Activated T-helper 1 cell treated with anti-CD3 and anti-CD28 coated beads, Interleukin-12 subunit alpha, Interleukin-12 subunit beta, Interleukin-2, Interleukin-4 antibody, amounts not matched to agents 30 ng/mL and 10 ng/mL and 1 ng/mL, durations not matched to agents 14 hours and 24 hours and 36 hours (primary cell): ENCODE data around the gene BPIFB3. TPM values are rescaled to one million over a fixed set of nuclear protein-coding genes. Genes with fewer than 3 reads are reported as not detected.

Experiments
- DNase-seq: peaks from one replicate; pipeline ENCODE4 v3.0.0; 2021; ENCODE audit warnings: low spot score
- H3K27ac Mint-ChIP-seq: one replicate; pipeline ENCODE4 v1.8.0; 2021; ENCODE audit warnings: mild to moderate bottlenecking, mixed read lengths
- H3K27me3 Mint-ChIP-seq: one replicate; pipeline ENCODE4 v1.8.0; 2022; ENCODE audit warnings: mild to moderate bottlenecking, moderate library complexity, mixed read lengths; ENCODE audit not compliant: insufficient read depth
- H3K36me3 Mint-ChIP-seq: one replicate; pipeline ENCODE4 v1.8.0; 2021; ENCODE audit warnings: low read depth, mixed read lengths
- H3K4me1 Mint-ChIP-seq: one replicate; pipeline ENCODE4 v1.8.0; 2021; ENCODE audit warnings: low read depth, mixed read lengths
- H3K4me3 Mint-ChIP-seq: one replicate; pipeline ENCODE4 v1.8.0; 2021; ENCODE audit warnings: mild to moderate bottlenecking, moderate library complexity, mixed read lengths
- H3K9me3 Mint-ChIP-seq: one replicate; pipeline ENCODE4 v1.8.0; 2021; ENCODE audit warnings: mixed read lengths
- intact Hi-C: fragments of 100-400 bp; cut with micrococcal nuclease; formaldehyde crosslinking; loops from one replicate; pipeline ENCODE4 v1.15.1; 2024
- total RNA-seq: library from RNA; stranded (reverse); gene quantifications from 2 replicates; pipeline ENCODE4 v1.2.3, GENCODE V29; 2022

The BPIFB3 gene
- not detected in 2 replicates for total RNA-seq

GRCh38 chr20:33053291-33054106, at the start of gene BPIFB3:
Gene BPIFB3 (plus strand): TSS chr20:33053903. CDS start chr20:33055436, 1,533 bp downstream.
- Mint-ChIP-seq H3K27ac (no peak within 1 kb of the TSS), H3K9me3 (no peaks in the 10 kb centered on the region), H3K4me1 (no peaks in the 10 kb centered on the region), H3K36me3 (no peaks in the 10 kb centered on the region), H3K27me3 (peaks cover 4% of the 10 kb centered on the region), H3K4me3 (no peak within 1 kb of the TSS)
- no peak for DNase-seq
- intact Hi-C loops: no loop called here

DNA sequence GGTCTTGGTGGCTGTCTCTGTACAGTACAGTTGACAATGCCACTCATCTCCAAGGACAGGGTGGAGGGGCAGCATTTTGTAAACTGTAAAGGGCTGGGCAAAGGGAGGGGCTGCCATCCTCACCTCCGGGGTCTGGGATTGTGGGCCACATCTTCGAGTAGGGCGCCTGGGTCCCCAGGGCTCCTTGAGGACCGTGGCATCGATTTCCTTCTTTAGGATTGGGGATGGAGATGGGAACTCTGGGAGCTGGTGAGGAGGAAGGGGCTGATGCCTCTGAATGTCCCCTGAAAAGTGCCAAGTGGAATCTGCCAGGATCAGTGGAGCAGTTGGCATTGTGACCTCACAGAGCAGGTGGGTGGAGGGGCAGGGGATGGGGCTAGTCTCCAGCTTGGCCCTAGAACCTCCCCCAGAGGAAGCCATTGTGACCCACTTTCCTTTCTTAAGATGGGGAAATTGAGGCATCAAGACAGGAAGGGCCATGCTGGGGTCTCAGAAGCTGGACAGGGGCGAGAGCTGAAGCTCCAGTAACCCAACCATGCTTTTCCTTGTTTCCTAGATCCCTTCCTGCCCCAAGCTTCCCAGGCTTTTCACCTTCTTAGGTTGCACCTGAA, 49.5 kb upstream of the BPIFB3 start, which contains the start of gene SUN5:
SUN5 (minus strand) TSS at position 293 of the 611 bp plus-strand sequence; CDS start at position 200, 93 bp downstream.
- Mint-ChIP-seq H3K9me3 (peaks cover 5% of the 10 kb centered on the region), H3K27me3 (no peaks in the 10 kb centered on the region), H3K4me1 (no peaks in the 10 kb centered on the region), H3K36me3 (no peaks in the 10 kb centered on the region), H3K4me3 (no peak within 1 kb of the TSS), H3K27ac (no peak within 1 kb of the TSS)
- intact Hi-C loops: no loop called here
- no peak for DNase-seq

DNA sequence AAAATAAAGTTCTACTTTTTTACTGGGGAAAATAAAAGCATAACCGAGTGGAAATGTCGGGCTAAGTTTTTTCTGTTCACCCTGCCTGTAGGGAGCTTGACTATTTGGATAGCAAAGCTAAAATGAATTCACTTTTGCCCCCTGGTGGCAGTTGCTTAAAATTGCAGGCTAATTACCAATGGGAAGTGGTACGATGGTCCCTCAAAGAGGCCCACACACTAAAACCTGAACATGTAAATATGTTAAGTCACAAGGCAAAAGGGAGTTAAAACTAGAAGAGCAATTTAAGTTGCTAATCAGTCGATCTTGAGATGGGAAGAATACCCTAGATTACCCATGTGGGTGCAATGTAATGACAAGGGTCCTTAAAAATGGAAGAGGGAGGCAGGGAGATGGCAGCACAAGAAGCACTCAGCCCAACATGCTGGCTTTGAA, 48.6 kb upstream of the BPIFB3 start:
- H3K4me3 Mint-ChIP-seq: no peak overlapping the region
- intact Hi-C loops: loop anchor here (1.0 kb wide), 3 partner anchors 60 to 215 kb away; no protein-coding TSS in a partner anchor
- H3K4me1 Mint-ChIP-seq: no peaks in the 10 kb centered on the region
- peak; percentile 5 for DNase-seq
- no peak overlapping the region for H3K27ac Mint-ChIP-seq
- no peaks in the 10 kb centered on the region for H3K36me3 Mint-ChIP-seq
- H3K9me3 Mint-ChIP-seq: peaks cover 5% of the 10 kb centered on the region
- H3K27me3 Mint-ChIP-seq: no peaks in the 10 kb centered on the region

- Mint-ChIP-seq H3K4me1 (no peaks in the 10 kb centered on the region), H3K36me3 (no peaks in the 10 kb centered on the region), H3K27ac (no peak overlapping the region), H3K27me3 (no peaks in the 10 kb centered on the region), H3K9me3 (peaks cover 5% of the 10 kb centered on the region), H3K4me3 (no peak overlapping the region)
- intact Hi-C loops: loop anchor here (1.0 kb wide), 3 partner anchors 61 to 216 kb away; no protein-coding TSS in a partner anchor
- DNase-seq: no peak
Measured at GRCh38 chr20:33005908-33006775, 47.6 kb upstream of the BPIFB3 start.

- no peaks in the 10 kb centered on the region for H3K27me3 Mint-ChIP-seq
- H3K36me3 Mint-ChIP-seq: no peaks in the 10 kb centered on the region
- no peak overlapping the region for H3K27ac Mint-ChIP-seq
- peaks cover 5% of the 10 kb centered on the region for H3K9me3 Mint-ChIP-seq
- no peaks in the 10 kb centered on the region for H3K4me1 Mint-ChIP-seq
- no peak for DNase-seq
- intact Hi-C loops: no loop called here
- no peak overlapping the region for H3K4me3 Mint-ChIP-seq
Measured at GRCh38 chr20:33006776-33007375, 46.8 kb upstream of the BPIFB3 start.

- intact Hi-C loops: no loop called here
- H3K9me3 Mint-ChIP-seq: peaks cover 5% of the 10 kb centered on the region
- DNase-seq: no peak
- no peak within 1 kb of the TSS for H3K27ac Mint-ChIP-seq
- H3K4me3 Mint-ChIP-seq: no peak within 1 kb of the TSS
- H3K36me3 Mint-ChIP-seq: no peaks in the 10 kb centered on the region
- H3K27me3 Mint-ChIP-seq: no peaks in the 10 kb centered on the region
- no peaks in the 10 kb centered on the region for H3K4me1 Mint-ChIP-seq
Measured at GRCh38 chr20:33007376-33008335, 46.0 kb upstream of the BPIFB3 start, which contains the start of gene BPIFB2. Gene BPIFB2 (plus strand): TSS chr20:33007704. CDS start chr20:33008575, 871 bp downstream.

DNA sequence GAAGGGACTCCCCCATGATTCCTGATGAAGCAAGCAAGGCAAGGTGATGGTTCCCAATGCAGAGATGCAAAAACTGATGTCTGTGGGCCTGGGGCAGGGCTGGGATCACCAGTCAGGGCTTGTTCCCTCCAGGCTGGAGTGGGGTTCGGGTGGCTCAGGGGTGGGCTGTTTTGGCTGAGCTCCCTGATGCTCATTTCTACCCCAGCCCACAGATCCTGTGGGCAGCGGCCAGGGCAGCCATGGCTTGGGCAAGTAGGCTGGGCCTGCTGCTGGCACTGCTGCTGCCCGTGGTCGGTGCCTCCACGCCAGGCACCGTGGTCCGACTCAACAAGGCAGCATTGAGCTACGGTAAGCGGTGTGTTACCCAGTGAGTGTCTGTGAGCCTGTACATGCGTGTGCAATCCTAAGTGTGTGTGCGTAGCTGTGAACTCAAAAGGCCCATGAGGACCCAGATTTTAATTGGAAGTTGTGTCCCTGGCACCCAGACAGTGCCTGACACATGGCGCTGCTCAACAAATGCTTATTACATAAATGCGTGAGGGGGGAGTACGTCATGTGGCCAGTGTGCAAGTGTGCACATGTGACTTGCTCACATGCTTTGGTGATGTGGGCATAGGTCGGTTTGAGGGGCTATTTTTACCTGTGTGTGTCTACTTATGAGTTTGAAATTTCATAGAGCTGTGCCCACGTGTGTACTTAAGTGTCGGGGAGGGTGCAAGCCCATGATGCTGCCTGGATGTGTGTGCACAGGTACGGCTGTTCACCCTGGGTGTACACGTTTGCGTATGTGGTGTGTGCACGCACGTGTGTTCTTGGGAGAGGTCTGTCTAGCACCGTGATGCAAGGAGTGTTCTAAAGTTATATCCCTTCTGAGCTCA, 45.1 kb upstream of the BPIFB3 start:
- intact Hi-C loops: no loop called here
- Mint-ChIP-seq H3K9me3 (peaks cover 5% of the 10 kb centered on the region), H3K4me1 (no peaks in the 10 kb centered on the region), H3K27me3 (no peaks in the 10 kb centered on the region), H3K27ac (no peak overlapping the region), H3K36me3 (no peaks in the 10 kb centered on the region), H3K4me3 (no peak overlapping the region)
- no peak for DNase-seq

GRCh38 chr20:33009214-33010132, 44.2 kb upstream of the BPIFB3 start:
- Mint-ChIP-seq H3K4me3 (no peak overlapping the region), H3K9me3 (peaks cover 5% of the 10 kb centered on the region), H3K27me3 (no peaks in the 10 kb centered on the region), H3K36me3 (no peaks in the 10 kb centered on the region), H3K4me1 (no peaks in the 10 kb centered on the region), H3K27ac (no peak overlapping the region)
- intact Hi-C loops: no loop called here
- DNase-seq: no peak

DNA sequence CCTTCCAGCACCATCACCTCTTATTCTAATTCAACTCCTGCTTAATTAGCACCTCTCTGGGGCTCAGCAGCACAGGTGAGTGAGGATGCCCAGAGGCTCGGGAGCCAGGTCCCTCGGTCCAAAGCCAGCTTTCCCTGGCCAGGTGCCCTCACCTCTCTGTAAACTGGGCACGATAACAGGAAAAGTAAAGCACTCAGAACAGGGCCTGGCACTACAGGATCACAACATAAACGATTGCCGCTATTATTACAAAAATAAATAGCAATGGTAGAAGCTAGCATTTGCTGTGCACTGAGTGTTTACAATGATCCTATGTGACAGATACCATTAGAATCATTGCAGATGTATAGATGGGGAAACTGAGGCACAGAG, 43.6 kb upstream of the BPIFB3 start:
- H3K27me3 Mint-ChIP-seq: peaks cover 3% of the 10 kb centered on the region
- DNase-seq: no peak
- H3K9me3 Mint-ChIP-seq: peaks cover 3% of the 10 kb centered on the region
- H3K4me3 Mint-ChIP-seq: no peak overlapping the region
- no peaks in the 10 kb centered on the region for H3K4me1 Mint-ChIP-seq
- H3K27ac Mint-ChIP-seq: no peak overlapping the region
- no peaks in the 10 kb centered on the region for H3K36me3 Mint-ChIP-seq
- intact Hi-C loops: no loop called here

GRCh38 chr20:33010674-33011449, 42.8 kb upstream of the BPIFB3 start:
- no peak for DNase-seq
- H3K27me3 Mint-ChIP-seq: peaks cover 3% of the 10 kb centered on the region
- H3K36me3 Mint-ChIP-seq: no peaks in the 10 kb centered on the region
- intact Hi-C loops: no loop called here
- no peaks in the 10 kb centered on the region for H3K9me3 Mint-ChIP-seq
- H3K4me1 Mint-ChIP-seq: no peaks in the 10 kb centered on the region
- no peak overlapping the region for H3K27ac Mint-ChIP-seq
- no peak overlapping the region for H3K4me3 Mint-ChIP-seq
